D341Med (cell line): ENCODE results near the gene MUL1.

ENCODE experiments used
- DNase-seq: peaks from one replicate; pipeline ENCODE4 v3.0.0; 2012; ENCODE audit warnings: low spot score

MUL1 gene

GRCh38 chr1:20485527-20486456, 22.2 kb downstream of the MUL1 start, which contains the start of gene CAMK2N1:
Gene CAMK2N1 (minus strand): TSS chr1:20486210. CDS start chr1:20485379, 831 bp downstream.
- DNase-seq: peak; percentile 79

DNA sequence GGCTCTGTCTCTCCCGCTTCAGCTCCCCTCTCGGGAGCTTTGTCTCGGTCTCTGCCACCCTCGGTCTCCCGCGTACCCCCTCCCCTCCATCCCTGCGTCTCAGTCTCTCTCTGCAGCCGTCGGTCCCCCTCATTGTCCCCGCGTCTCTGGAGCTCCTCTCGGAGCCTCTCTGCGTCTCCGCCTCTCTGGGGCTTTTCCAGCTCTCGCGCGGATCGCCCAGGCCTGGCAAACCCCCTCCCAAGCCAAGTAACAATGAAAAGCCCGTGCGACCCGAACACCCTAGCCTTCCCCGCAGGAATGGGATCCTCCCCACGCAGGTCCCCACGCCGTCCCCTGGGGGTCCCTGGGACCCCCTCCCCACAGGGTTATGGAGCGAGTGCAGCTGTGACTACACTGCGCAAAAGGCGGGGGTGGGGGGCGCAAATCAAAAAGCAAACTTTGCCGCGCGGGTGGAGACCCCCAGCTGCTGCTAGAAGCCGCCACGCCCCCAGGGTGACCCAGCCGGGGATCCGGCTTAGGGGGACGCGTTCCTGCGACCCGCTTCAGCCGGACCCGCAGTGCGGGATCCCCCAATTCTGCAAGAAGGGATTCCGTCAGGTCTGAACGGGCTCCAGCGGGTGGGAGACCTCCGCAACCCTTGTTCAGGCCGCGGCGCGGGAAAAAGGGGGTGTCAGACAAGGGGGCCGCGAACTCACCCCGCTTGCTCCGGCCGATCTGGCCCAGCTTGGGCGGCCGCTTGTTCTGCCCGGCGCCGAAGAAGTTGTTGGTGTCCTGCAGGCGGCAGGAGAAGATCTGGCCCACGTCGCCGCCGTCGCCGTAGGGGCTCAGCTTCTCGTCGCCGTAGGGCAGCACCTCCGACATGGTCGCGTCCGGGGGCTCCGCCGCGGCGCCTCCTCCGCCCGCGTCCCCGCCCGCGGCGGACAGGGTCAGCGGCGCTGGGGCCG, 23.2 kb downstream of the MUL1 start:
- no peak for DNase-seq

- peak; percentile 49 for DNase-seq
Measured at GRCh38 chr1:20483833-20484518, 24.0 kb downstream of the MUL1 start.

GRCh38 chr1:20483098-20483832, 24.7 kb downstream of the MUL1 start:
- no peak for DNase-seq

DNA sequence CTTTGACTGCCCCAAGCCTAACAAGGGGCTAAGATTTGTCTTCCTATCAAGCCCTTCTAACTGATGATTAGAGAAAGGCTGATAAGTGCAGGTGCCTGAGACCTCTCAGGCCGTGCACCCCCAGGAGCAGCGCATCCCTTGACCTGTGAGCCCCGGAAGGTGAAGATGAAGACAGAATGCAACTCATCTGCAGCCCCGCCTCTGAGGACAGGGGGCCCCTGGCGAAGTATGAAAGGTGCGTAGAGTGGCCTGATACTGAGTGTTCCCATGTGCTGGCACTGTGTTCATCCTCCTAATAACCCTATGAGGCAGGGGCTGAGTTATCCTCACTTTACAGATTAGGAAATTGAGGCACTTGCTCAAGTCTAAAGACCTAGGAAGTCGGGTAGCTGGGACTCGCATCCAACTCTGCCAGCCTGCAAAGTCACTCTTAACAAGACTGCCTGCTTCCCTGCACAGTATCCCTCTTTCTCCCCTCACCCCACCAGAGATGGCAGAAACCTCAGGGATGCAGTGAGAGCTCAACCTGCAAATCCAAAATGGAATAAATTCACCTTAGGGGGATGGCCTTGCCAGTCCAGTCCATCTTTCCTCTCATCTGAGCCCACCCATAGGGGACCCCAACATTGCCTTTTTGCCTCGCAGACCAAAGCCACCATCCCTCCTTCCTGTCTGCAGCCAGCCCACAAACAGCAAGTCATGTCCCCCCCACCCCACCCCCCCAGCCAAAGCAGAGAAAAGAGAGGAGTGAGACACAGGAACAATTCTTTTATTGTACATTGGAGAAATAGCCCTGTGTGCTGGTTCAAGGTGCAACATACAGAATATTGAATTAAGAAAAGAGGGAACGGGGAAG, 26.1 kb downstream of the MUL1 start:
- no peak for DNase-seq

- DNase-seq: no peak
Measured at GRCh38 chr1:20480951-20481617, 26.9 kb downstream of the MUL1 start.

DNA sequence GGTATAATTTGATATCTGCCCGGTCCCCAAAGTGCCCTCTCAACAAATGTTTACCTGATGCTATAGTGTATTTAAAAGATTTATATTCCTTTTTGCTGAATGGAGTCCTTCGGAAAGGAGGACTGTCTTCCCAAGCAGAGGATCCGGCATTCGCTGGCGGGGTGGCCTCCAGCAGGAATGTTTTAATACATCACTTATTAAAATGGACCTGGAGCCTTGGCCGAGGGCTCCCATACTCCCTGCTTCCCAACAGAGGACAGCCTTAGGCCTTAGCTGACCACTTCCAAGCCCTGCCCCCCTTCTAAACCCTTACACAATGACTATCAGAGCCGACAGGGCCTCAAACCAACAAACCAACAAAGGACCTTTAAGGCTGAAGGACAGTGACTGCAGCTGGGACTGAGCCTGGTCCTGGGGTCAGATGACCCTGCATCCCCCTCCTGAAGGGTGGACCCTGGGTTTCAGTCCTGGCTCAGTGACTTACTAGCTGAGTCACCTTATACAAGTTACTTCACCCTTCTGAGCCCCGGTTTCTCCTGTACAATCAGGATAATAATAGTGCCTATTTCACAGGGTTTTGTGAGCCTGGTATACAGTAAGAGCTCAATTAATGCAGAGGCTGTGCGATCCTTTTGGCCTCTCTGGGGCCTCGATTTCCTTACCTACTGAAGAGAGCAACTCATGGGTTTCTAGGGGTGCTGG, 27.6 kb downstream of the MUL1 start:
- DNase-seq: no peak

DNA sequence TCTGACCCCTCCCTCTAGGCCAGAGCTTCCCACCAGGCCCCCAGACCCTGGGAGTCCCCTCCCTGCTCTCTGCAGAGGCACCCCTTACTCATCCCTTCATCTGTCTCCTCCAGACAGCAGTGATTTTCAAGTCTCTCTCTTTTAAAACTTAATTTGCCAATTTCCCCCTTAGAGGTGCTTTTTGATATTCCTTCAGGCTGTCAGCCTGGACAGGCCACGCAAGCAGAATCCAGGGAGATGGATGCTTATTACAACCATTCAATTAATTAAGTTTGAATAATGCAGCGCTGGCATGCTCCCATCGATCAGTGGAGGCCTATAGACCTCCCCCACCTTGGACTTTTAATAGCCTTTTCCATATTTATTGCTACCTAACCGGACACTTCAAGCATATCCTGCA, 28.1 kb downstream of the MUL1 start:
- DNase-seq: no peak

GRCh38 chr1:20478057-20478635, 29.8 kb downstream of the MUL1 start:
- no peak for DNase-seq

DNA sequence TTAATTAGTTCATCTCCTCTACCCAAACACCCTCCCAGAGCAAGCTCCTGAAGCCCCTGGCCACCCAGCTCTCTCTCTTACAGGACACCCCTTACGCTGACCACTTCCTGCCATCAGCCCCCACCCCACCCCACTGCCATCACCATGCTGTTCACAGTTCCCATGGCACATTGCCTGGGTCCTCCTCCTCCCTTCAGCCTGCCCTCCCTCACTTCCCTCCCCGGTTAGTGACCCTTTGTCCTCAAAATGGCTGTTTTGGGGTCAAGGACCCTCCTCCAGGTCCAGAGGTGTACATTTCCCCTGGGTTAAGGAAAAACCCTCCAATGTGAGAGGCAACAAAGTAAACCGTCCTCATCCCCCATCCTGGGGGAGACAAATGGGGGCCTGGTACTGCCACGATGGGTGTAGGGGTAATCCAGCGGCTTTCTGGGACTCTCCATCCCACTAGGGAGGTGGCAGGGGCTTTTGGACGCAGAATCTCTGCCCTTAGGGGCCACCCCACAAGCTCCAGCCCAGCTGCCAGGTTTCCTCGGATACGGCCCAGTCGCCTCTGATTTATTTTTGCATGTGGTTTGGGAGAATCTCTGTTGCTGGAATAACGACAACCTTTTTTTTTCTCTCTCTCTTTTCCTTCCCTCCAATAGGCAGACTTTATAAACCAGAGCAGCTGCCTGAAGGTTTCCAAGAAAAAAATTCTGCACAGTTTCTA, 30.4 kb downstream of the MUL1 start:
- DNase-seq: no peak

DNA sequence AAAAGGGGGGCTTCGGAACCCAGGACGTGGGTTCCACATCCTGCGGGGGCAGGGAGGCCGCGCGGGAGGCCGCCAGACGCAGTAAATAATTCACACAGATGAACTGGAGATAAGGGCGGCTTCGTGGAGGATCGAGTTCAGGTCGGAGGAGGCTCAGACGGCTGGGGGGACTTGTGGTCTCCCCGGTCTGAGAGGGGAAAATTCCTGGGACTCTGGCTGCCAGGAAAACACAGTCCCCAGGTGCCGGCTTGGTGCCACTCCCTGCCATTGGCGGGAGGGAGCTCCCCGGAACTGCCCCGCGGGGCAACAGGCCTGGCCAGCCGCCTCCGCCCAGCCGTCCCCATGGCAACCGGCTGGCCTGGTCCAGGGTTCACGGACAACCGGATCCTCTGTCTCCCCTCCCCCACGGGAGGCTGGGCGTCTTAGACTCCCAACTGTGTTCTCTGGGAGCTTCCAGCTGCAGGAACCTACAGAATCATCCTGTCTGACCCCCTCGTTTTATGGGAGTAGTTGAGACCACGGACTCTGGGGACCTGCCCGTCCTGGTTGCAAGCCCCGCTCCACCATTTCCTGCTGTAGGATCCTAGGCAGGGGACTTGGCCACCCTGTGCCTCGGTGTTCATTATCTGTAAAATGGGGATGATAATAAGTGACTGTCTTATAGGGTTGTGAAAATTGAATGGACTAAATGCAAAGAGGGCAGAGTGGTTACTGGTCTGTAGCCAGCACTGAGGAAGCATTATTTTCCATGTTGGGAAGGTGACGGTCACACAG, 31.5 kb downstream of the MUL1 start:
- no peak for DNase-seq

- no peak for DNase-seq
Measured at GRCh38 chr1:20474996-20475395, 33.0 kb downstream of the MUL1 start.

GRCh38 chr1:20474333-20474975, 33.5 kb downstream of the MUL1 start:
- no peak for DNase-seq

- no peak for DNase-seq
Measured at GRCh38 chr1:20473894-20474293, 34.1 kb downstream of the MUL1 start.

GRCh38 chr1:20472860-20473711, 34.9 kb downstream of the MUL1 start:
- DNase-seq: no peak

DNA sequence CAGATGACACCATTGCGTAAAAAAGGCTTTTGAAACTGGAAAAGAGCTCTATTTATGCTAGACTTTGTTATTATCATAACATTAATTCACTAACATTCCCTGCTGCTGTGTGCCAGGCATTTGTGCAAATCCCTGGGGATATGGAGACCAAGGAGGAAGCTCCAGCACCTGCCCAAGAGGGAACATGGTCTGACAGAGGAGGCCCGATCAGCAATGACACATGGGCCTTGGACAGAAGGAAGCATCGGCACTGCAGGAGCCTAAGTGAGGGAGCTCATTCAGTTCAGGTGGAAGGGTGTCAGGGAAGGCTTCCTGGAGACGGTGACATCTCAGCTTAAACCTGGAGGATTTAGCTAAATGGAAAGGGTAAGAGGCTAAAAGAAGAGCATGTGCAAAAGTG, 35.8 kb downstream of the MUL1 start:
- DNase-seq: no peak
